ENCODE data around the gene CCND3. TPM values are rescaled to one million over a fixed set of nuclear protein-coding genes. Genes with fewer than 3 reads are reported as not detected.
A peak's percentile ranks its signal among the peaks of the same experiment; 100 is the strongest.

The CCND3 gene
- total and polyA plus RNA-seq, 2 of the 13 experiments (the other 11 are each of a cell fraction or from before 2014, with no cell fraction given): 4.3 to 7.2 TPM

DNA sequence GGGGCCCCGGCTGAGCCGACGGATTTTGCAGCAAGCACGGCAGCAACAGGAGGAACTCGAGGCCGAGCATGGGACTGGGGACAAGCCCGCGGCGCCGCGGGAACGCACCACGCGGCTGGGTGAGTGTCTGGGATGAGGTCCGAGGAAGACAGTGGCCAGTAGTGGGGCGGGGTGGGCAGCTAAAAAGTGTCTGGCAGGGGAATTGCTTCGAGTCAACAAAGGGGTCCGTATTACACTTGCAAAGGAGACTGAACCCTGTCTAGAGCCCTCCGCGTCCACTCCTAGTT, 20.0 kb downstream of the CCND3 start (continued):
- 0 out of 2 replicates have a peak, but pooled peaks have one; percentile 31 for TF ChIP-seq ZNF646 (CRISPR knock-in tag; IDR thresholded peaks at IDR 0.05)
- 0 out of 2 replicates have a peak, but pooled peaks have one; percentile 36 for TF ChIP-seq ZNF362 (CRISPR knock-in tag; IDR thresholded peaks at IDR 0.05; ENCODE audit: borderline replicate concordance)
- TF ChIP-seq ZNF530 (CRISPR knock-in tag; IDR thresholded peaks at IDR 0.05; ENCODE audit: low read depth): 0 out of 2 replicates have a peak, but pooled peaks have one; percentile 9
- no peak for TF ChIP-seq RELA (CRISPR knock-in tag; IDR thresholded peaks at IDR 0.05)
- TF ChIP-seq HNRNPH1 (optimal IDR thresholded peaks at IDR 0.05; ENCODE audit: low read depth, low read length): peak; percentile 12
- TF ChIP-seq ZBTB42 (CRISPR knock-in tag; IDR thresholded peaks at IDR 0.05): 0 out of 2 replicates have a peak, but pooled peaks have one; percentile 12
- TF ChIP-seq, protein P1, sequence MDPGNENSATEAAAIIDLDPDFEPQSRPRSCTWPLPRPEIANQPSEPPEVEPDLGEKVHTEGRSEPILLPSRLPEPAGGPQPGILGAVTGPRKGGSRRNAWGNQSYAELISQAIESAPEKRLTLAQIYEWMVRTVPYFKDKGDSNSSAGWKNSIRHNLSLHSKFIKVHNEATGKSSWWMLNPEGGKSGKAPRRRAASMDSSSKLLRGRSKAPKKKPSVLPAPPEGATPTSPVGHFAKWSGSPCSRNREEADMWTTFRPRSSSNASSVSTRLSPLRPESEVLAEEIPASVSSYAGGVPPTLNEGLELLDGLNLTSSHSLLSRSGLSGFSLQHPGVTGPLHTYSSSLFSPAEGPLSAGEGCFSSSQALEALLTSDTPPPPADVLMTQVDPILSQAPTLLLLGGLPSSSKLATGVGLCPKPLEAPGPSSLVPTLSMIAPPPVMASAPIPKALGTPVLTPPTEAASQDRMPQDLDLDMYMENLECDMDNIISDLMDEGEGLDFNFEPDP (CRISPR knock-in tag; conservative IDR thresholded peaks at IDR 0.05): no peak
- TF ChIP-seq PCBP1 (IDR thresholded peaks at IDR 0.05; ENCODE audit: borderline replicate concordance, low read depth, low read length): peak; percentile 47; the same call in 1 of the 2 replicates
- no peak for TF ChIP-seq ZNF256 (CRISPR knock-in tag; conservative IDR thresholded peaks at IDR 0.05)
- peak; percentile 37; the same call in 1 of the 2 replicates for TF ChIP-seq ZNF234 (CRISPR knock-in tag; conservative IDR thresholded peaks at IDR 0.05)
- TF ChIP-seq ZNF691 (CRISPR knock-in tag; IDR thresholded peaks at IDR 0.05; ENCODE audit: borderline replicate concordance, low read depth): no peak
- 0 out of 2 replicates have a peak, but pooled peaks have one; percentile 66 for TF ChIP-seq SMYD3 (CRISPR knock-in tag; IDR thresholded peaks at IDR 0.05)
- 0 out of 2 replicates have a peak, but pooled peaks have one; percentile 19 for TF ChIP-seq NFAT5 (CRISPR knock-in tag; IDR thresholded peaks at IDR 0.05)
- 0 out of 2 replicates have a peak, but pooled peaks have one; percentile 12 for TF ChIP-seq ATF7-NPFF (CRISPR knock-in tag; IDR thresholded peaks at IDR 0.05; ENCODE audit: low read depth)
